Measurements from ENCODE around the gene TUBD1.

GRCh38 chr17:59888145-59888750 lies 4.5 kb downstream of the TUBD1 start:
- no peak for TF ChIP-seq YY1 (IDR thresholded peaks at IDR 0.05; ENCODE audit: insufficient read depth, insufficient read length)
- no peak for TF ChIP-seq SUZ12 (IDR thresholded peaks at IDR 0.05; ENCODE audit: extremely low read depth, insufficient read depth, insufficient read length)

All from NT2/D1 (cell line).